GM21381 (cell line): ENCODE results near the gene GPNMB.
"Not testable (repeated sequence)": the region's sequence is repeated elsewhere in the genome, so short reads cannot be mapped to it uniquely, and the experiment has no call there.

ENCODE experiments used
- ATAC-seq: cut with Tn5 transposase; IDR thresholded peaks from one replicate; pipeline ENCODE4 v1.9.1; 2021; ENCODE audit warnings: mild to moderate bottlenecking, moderate library complexity; ENCODE audit not compliant: unreplicated experiment

GPNMB gene

GRCh38 chr7:23298141-23298881 lies 51.7 kb downstream of the GPNMB start:
- ATAC-seq: no peak

DNA sequence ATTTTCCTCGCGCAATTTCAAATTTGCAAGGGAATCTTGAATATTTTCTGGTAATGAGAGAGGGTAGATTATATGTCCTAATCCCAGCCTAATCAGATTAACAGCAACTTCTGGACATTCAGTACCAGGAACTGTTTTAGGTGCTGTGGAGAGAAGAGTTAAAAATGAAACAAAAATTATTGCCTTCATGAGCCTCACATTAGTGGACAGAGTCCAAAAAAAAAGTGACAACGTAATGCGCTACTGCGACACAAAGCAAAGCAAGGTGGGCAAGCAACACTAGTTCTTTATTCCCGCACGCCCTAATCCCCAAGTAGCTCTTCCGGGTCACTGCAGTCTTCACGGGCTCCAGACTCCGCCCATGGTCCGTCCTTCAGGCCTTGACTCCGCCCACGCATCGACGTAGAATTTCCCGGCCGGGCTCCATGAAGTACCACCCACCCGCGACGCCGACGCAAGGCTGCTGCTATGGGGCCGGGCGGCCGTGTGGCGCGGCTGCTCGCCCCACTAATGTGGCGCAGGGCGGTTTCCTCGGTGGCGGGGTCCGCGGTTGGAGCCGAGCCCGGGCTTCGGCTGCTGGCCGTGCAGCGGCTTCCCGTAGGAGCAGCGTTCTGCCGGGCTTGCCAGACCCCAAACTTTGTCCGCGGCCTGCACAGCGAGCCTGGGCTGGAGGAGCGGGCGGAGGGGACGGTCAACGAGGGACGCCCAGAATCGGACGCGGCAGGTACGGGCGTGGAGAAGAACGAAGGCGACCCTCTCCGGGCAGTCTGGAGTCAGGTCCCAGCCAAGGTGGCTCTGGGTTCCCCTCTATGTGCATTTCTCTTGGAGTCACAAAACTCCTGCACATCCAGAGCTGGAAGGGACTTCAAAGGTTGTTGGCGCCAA lies 52.6 kb downstream of the GPNMB start, which contains the start of gene MALSU1:
Gene MALSU1, plus strand, starts transcription at position 455 of the 885 bp plus-strand sequence. Its CDS starts 14 bp downstream, at position 469.
- ATAC-seq: peak; percentile 99

- ATAC-seq: no peak
Measured at GRCh38 chr7:23299770-23300300, 53.3 kb downstream of the GPNMB start.

DNA sequence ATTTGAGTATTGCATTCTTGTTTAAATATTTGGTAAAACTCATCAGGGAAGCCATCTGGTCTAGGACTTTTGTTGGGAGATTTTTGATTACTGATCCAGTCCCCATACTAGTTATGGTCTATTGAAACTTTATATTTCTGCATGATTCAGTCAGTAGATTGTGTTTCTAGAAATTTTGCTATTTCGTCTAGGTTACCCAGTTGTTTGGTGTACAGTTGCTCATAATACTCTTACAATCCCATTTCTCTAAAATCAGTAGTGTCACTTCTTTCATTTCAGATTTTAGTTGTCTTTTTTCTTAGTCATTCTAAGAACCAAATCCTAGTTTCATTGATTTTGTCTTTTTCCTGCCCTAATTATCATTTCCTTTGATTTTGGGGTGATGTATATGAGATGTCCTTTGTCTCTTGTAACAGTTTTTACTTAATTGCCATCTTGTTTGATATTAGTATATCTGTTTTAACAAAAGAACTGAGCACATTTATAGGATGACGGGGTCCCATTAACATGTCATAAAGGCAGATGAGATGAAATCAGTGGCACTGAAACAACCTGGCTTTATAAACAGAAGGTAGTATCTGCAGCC lies 60.5 kb downstream of the GPNMB start:
- ATAC-seq: no peak

DNA sequence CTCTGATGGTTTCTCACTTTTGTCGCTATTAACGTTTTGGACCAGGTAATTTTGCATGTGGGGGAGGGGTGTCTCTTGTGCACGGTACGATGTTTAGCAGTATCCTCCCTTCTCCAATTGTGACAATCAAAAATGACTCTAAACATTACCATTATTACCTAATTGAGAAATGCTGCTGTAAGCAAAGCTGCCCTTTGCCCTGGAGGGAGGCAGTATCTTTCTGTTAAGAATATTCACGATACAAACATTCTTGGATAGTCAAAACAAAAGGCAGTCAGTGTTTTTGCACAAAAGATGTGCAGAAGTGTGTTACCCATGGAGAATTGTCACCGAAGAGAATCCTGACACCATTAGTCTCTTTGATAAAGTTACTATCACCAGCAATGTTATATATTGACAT lies 62.2 kb downstream of the GPNMB start:
- no peak for ATAC-seq

GRCh38 chr7:23312141-23312540 lies 65.6 kb downstream of the GPNMB start:
- ATAC-seq: not testable (repeated sequence)

GRCh38 chr7:23315366-23315765 lies 68.8 kb downstream of the GPNMB start:
- ATAC-seq: no peak
